ENCODE results near the gene TMSB4X.
"Not testable (repeated sequence)": the region's sequence is repeated elsewhere in the genome, so short reads cannot be mapped to it uniquely, and the experiment has no call there.

The TMSB4X gene

GRCh38 chrX:12997906-12998687, 23.2 kb downstream of the TMSB4X start:
- peak; percentile 17 for DNase-seq

GRCh38 chrX:12999422-12999821, 24.5 kb downstream of the TMSB4X start:
- no peak for DNase-seq

GRCh38 chrX:13000301-13000811, 25.4 kb downstream of the TMSB4X start:
- no peak for DNase-seq

GRCh38 chrX:13001097-13001496, 26.2 kb downstream of the TMSB4X start:
- DNase-seq = no peak

- DNase-seq = no peak
These were observed 27.2 kb downstream of the TMSB4X start for GRCh38 chrX:13001961-13002671.

- DNase-seq = no peak
These were observed 31.0 kb downstream of the TMSB4X start for GRCh38 chrX:13005661-13006473.

GRCh38 chrX:13007519-13008188, 32.7 kb downstream of the TMSB4X start:
- DNase-seq = no peak

GRCh38 chrX:13008189-13008533, 33.3 kb downstream of the TMSB4X start:
- no peak for DNase-seq

- no peak for DNase-seq
These were observed 33.9 kb downstream of the TMSB4X start for GRCh38 chrX:13008851-13009250.

GRCh38 chrX:13009273-13009672, 34.4 kb downstream of the TMSB4X start:
- DNase-seq = no peak

- DNase-seq = no peak
These were observed 34.9 kb downstream of the TMSB4X start for GRCh38 chrX:13009844-13010243.

- DNase-seq = no peak
These were observed 35.6 kb downstream of the TMSB4X start for GRCh38 chrX:13010546-13010945.

GRCh38 chrX:13013363-13014110, 38.6 kb downstream of the TMSB4X start:
- DNase-seq = peak; percentile 22

GRCh38 chrX:13014111-13015096, 39.5 kb downstream of the TMSB4X start:
- DNase-seq = no peak

GRCh38 chrX:13015536-13016236, 40.8 kb downstream of the TMSB4X start:
- DNase-seq = peak; percentile 6

GRCh38 chrX:13016731-13017130, 41.8 kb downstream of the TMSB4X start:
- not testable (repeated sequence) for DNase-seq

GRCh38 chrX:13022926-13023325, 48.0 kb downstream of the TMSB4X start:
- DNase-seq = no peak

- no peak for DNase-seq
These were observed 48.7 kb downstream of the TMSB4X start for GRCh38 chrX:13023567-13023966.

- DNase-seq = no peak
These were observed 49.1 kb downstream of the TMSB4X start for GRCh38 chrX:13023979-13024378.

GRCh38 chrX:13024986-13025385, 50.1 kb downstream of the TMSB4X start:
- no peak for DNase-seq

All from NCI-H146 (cell line).